Ovary (tissue), 3 donors: ENCODE measurements around the gene CACNA1C.

Source experiments
- POLR2A ChIP-seq: fragments of 450-650 bp; IDR thresholded peaks from one replicate; pipeline ENCODE4 v1.6.1; 2017; ENCODE audit warnings: antibody characterized with exemption, mild to moderate bottlenecking, moderate library complexity
- TF ChIP-seq, protein P1 (sequence below), 3 donors: fragments of 450-650 bp in 2 of 3; fragments of 200-600 bp in 1 of 3; IDR thresholded peaks; one replicate each; pipeline versions ENCODE4 v1.5.1 to v1.8.0; 2016 to 2022; ENCODE audit warnings: antibody characterized with exemption in 3 of 3, mild to moderate bottlenecking in 1 of 3
- donor health status: DM: no; HTN: no; CAD: no.

- TF ChIP-seq, protein P1, sequence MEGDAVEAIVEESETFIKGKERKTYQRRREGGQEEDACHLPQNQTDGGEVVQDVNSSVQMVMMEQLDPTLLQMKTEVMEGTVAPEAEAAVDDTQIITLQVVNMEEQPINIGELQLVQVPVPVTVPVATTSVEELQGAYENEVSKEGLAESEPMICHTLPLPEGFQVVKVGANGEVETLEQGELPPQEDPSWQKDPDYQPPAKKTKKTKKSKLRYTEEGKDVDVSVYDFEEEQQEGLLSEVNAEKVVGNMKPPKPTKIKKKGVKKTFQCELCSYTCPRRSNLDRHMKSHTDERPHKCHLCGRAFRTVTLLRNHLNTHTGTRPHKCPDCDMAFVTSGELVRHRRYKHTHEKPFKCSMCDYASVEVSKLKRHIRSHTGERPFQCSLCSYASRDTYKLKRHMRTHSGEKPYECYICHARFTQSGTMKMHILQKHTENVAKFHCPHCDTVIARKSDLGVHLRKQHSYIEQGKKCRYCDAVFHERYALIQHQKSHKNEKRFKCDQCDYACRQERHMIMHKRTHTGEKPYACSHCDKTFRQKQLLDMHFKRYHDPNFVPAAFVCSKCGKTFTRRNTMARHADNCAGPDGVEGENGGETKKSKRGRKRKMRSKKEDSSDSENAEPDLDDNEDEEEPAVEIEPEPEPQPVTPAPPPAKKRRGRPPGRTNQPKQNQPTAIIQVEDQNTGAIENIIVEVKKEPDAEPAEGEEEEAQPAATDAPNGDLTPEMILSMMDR (IDR thresholded peaks at IDR 0.05) = no peak
- no peak for TF ChIP-seq POLR2A
Measured at GRCh38 chr12:2239381-2239871, 186.6 kb downstream of the CACNA1C start.
